GM10266 (cell line): ENCODE results near the gene RALGAPA2.

ENCODE experiments used
- DNase-seq: peaks from one replicate; pipeline ENCODE4 v3.0.0; 2012; ENCODE audit errors: extremely low spot score
- TF ChIP-seq, protein P1 (sequence below): IDR thresholded peaks from 2 replicates; pipeline ENCODE4 v1.5.1; 2012; ENCODE audit warnings: mild to moderate bottlenecking, low read depth; ENCODE audit not compliant: control insufficient read depth, insufficient read depth; ENCODE audit errors: missing control alignments

The RALGAPA2 gene

DNA sequence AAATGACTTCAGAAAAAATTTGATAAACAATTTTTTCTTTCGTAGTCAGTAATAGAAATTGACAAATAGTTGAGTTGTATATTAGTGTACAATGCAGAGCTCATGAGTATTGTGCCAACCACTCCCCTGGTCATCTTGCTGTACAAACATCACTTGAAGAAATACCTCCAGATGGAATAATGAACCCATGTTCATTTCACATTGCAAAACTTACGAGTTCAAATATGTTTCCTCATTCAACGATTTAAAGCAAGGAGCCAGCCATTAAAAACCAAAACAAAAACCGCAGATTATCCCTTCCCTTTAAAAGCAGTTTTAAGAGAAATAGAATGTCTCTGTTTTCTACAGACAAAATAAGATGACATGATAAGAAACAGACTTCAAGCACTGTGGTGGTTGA, 62.5 kb downstream of the RALGAPA2 start:
- TF ChIP-seq, protein P1, sequence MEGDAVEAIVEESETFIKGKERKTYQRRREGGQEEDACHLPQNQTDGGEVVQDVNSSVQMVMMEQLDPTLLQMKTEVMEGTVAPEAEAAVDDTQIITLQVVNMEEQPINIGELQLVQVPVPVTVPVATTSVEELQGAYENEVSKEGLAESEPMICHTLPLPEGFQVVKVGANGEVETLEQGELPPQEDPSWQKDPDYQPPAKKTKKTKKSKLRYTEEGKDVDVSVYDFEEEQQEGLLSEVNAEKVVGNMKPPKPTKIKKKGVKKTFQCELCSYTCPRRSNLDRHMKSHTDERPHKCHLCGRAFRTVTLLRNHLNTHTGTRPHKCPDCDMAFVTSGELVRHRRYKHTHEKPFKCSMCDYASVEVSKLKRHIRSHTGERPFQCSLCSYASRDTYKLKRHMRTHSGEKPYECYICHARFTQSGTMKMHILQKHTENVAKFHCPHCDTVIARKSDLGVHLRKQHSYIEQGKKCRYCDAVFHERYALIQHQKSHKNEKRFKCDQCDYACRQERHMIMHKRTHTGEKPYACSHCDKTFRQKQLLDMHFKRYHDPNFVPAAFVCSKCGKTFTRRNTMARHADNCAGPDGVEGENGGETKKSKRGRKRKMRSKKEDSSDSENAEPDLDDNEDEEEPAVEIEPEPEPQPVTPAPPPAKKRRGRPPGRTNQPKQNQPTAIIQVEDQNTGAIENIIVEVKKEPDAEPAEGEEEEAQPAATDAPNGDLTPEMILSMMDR, result no peak
- no peak for DNase-seq

- TF ChIP-seq, protein P1, result no peak
- no peak for DNase-seq
Measured at GRCh38 chr20:20643927-20644326, 68.5 kb downstream of the RALGAPA2 start.

DNA sequence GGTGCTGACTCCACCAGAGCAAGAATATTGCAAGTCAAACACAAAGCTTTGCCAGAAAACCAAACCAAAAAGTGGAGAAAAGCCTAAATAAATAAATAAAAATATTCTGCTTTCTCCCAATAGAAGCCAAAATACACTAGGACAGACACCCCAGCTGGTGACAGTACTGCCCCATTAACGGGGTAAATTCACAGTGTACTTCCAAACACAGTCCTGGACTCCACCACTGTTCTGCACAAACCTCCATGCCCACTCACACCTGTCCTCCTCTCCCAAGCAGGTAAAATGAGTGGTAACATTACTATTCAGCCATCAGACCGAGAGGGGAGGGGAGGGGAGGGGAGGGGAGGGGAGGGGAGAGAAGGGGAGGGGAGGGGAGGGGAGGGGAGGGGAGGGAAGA, 70.7 kb downstream of the RALGAPA2 start:
- DNase-seq, result no peak
- TF ChIP-seq, protein P1, result no peak

DNA sequence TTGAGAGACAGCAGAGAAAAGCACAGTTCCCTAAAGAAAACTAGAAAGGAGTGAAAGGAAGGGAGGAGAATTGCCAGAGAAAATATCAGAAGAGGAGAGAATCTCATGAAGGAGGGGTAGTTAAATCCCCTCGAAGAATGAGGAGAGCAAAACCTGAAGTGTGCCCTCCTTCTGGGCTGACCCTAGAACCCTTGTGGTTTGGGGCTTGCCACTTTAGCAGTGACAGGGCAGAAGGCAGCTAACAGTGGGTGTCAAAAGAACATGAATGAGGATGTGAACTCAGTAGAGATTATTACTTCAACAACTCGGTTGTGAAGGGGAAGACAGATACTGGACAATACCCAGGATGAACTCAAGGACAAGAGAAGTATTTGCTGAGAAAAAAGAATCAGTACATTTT, 73.6 kb downstream of the RALGAPA2 start:
- no peak for DNase-seq
- TF ChIP-seq, protein P1, result no peak

DNA sequence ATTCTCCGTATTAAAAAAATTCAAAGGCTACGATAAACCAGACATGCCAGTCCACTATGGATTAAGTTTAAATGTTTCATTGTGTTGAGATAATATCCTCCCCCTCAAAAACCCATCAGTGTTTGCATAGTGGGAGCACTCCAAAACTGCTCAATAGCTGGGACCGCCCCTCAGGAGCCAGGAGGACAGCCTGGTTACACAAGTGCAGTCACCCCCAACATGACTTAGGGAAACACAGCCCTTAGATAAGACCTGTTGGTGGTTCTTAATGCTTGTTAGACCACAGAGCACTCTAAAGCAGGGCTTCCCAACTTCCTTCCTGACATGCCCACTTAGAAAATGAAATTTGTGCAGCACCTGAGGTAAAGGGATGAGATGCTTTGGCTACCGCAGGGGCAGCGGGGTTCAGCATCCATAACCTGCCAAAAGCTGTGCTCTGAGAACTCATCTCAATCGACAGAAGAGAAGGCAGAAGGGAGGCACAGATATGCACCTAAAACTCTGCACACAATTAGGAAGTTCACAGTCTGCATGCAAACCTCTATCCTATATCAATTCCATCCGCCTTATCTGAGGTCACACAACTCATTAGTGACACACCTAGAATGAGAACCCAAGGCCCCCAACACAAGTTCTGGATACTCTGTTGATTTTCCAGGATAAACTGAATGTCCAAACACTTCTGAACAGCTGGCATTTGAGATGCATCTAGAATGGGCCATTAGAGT, 74.3 kb downstream of the RALGAPA2 start:
- no peak for DNase-seq

DNA sequence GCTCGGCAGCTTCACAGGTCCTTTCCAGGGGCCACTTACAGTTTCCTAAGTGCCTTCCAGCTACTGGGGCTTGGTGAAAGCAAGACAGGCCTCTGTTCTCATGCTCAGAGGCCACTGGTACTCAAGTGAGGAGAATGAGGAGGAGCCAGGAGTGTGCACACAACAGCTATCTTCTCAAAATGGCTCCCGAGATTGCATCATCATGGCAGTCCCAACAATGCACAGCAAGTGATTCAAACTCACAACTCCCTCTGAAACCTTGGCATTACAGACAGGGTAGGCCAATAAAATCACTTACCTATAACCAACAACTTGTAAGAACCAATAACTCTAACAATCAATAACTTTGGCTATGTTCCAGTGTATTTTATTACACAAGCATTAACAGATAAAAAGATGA, 77.4 kb downstream of the RALGAPA2 start:
- no peak for DNase-seq
- TF ChIP-seq, protein P1, result no peak

More for the DNA sequence above, 74.3 kb downstream of the RALGAPA2 start:
- TF ChIP-seq, protein P1, result no peak

- TF ChIP-seq, protein P1, result no peak
- no peak for DNase-seq
Measured at GRCh38 chr20:20632644-20633043, 79.8 kb downstream of the RALGAPA2 start.
